SK-N-SH (cell line): ENCODE data around the gene TCF7L2. TPM values are rescaled to one million over a fixed set of nuclear protein-coding genes. Genes with fewer than 3 reads are reported as not detected.

Experiments
- CTCF ChIA-PET: fragments of 300-600, 350-600 bp; formaldehyde crosslinking; extraction: SDS; loops from one replicate; lab custom pipeline; 2021; lab: Yijun Ruan, JAX
- POLR2A ChIA-PET: fragments of 350-600 bp; sonication (Branson Sonifier 250); formaldehyde crosslinking; extraction: SDS; loops from one replicate; lab custom pipeline; 2020; ENCODE audit warnings: antibody characterized with exemption, inconsistent platforms; lab: Yijun Ruan, JAX
- DNase-seq: peaks from one replicate; pipeline ENCODE4 v3.0.0; 2012
- H2AFZ ChIP-seq: fragments of 200-600 bp; sonication (generic); 2 replicates; pipeline ENCODE4 v1.8.1; 2016; ENCODE audit warnings: antibody characterized with exemption, mild to moderate bottlenecking, low read depth
- H3F3A ChIP-seq: fragments of 200-600 bp; sonication (generic); replicated peaks from 2 replicates; pipeline ENCODE3; 2016; ENCODE audit warnings: antibody characterized with exemption, mild to moderate bottlenecking; ENCODE audit not compliant: insufficient read depth
- H3K27ac ChIP-seq, 2 experiments: fragments of 200-500 bp in 1 of 2; fragments of 200-600 bp in 1 of 2; sonication (Bioruptor generic) in 1 of 2; sonication (generic), shearing (Covaris generic) in 1 of 2; 2 replicates each; pipeline versions ENCODE4 v1.5.1 to v1.6.1; 2014 to 2016; ENCODE audit warnings: low read depth in 2 of 2, inconsistent platforms in 1 of 2, low read length in 1 of 2, mild to moderate bottlenecking in 1 of 2, mixed read lengths in 1 of 2
- H3K27me3 ChIP-seq: fragments of 200-600 bp; sonication (generic), shearing (Covaris generic); 2 replicates; pipeline ENCODE4 v1.6.1; 2016; ENCODE audit warnings: mixed run types; ENCODE audit not compliant: insufficient read depth
- H3K36me3 ChIP-seq, 2 experiments: fragments of 200-500 bp in 1 of 2; fragments of 200-600 bp in 1 of 2; sonication (Bioruptor generic) in 1 of 2; sonication (generic) in 1 of 2; replicated peaks in 1 of 2; 2 replicates each; pipeline versions ENCODE3 to v1.5.1; 2014 to 2016; ENCODE audit warnings: low read length in 1 of 2, mild to moderate bottlenecking in 1 of 2; ENCODE audit not compliant: insufficient read depth in 2 of 2, control insufficient read depth in 1 of 2
- H3K4me1 ChIP-seq, 2 experiments: fragments of 200-500 bp in 1 of 2; fragments of 200-600 bp in 1 of 2; sonication (Bioruptor generic) in 1 of 2; sonication (generic), shearing (Covaris generic) in 1 of 2; 2 replicates each; pipeline versions ENCODE4 v1.5.1 to v1.6.1; 2014 to 2016; ENCODE audit warnings: low read depth in 1 of 2, low read length in 1 of 2, mixed run types in 1 of 2; ENCODE audit not compliant: insufficient read depth in 2 of 2, control insufficient read depth in 1 of 2
- H3K4me2 ChIP-seq: fragments of 200-600 bp; sonication (generic), shearing (Covaris generic); 2 replicates; pipeline ENCODE4 v1.6.1; 2017; ENCODE audit warnings: mixed run types
- H3K4me3 ChIP-seq, 2 experiments: fragments of 200-500 bp in 1 of 2; fragments of 200-600 bp in 1 of 2; sonication (Bioruptor generic) in 1 of 2; sonication (generic), shearing (Covaris generic) in 1 of 2; 2 replicates each; pipeline versions ENCODE4 v1.5.1 to v1.8.1; 2014 to 2016; ENCODE audit warnings: low read depth in 2 of 2, inconsistent platforms in 1 of 2, low read length in 1 of 2, mild to moderate bottlenecking in 1 of 2, mixed read lengths in 1 of 2, moderate library complexity in 1 of 2
- H3K79me2 ChIP-seq: fragments of 200-600 bp; sonication (generic); 2 replicates; pipeline ENCODE4 v1.8.1; 2017; ENCODE audit warnings: mild to moderate bottlenecking; ENCODE audit not compliant: insufficient read depth
- H3K9ac ChIP-seq: fragments of 200-600 bp; sonication (generic); 2 replicates; pipeline ENCODE4 v1.6.1; 2017; ENCODE audit warnings: mixed run types
- H3K9me2 ChIP-seq: fragments of 200-600 bp; sonication (generic); 2 replicates; pipeline ENCODE4 v1.6.1; 2017; ENCODE audit warnings: mixed run types
- H3K9me3 ChIP-seq: fragments of 200-600 bp; sonication (generic); 2 replicates; pipeline ENCODE4 v1.6.1; 2017; ENCODE audit warnings: mixed run types, mild to moderate bottlenecking, moderate library complexity
- H4K20me1 ChIP-seq: fragments of 200-600 bp; sonication (generic); 2 replicates; pipeline ENCODE4 v1.6.1; 2017; ENCODE audit warnings: mild to moderate bottlenecking, mixed run types; ENCODE audit not compliant: insufficient read depth
- CHD2 ChIP-seq: fragments of 150-350 bp; IDR thresholded peaks from 2 replicates; pipeline ENCODE4 v1.6.1; 2018; ENCODE audit warnings: low read length; ENCODE audit not compliant: partially characterized antibody
- FOSL2 ChIP-seq: IDR thresholded peaks from 2 replicates; pipeline ENCODE4 v1.4.0; 2012; ENCODE audit warnings: low read depth, mild to moderate bottlenecking, moderate library complexity, borderline replicate concordance
- FOXM1 ChIP-seq: IDR thresholded peaks from 2 replicates; pipeline ENCODE4 v1.4.0; 2012; ENCODE audit warnings: low read depth, mild to moderate bottlenecking
- NFIC ChIP-seq: IDR thresholded peaks from 2 replicates; pipeline ENCODE4 v1.4.0; 2012; ENCODE audit warnings: borderline replicate concordance
- RXRA ChIP-seq: IDR thresholded peaks from 2 replicates; pipeline ENCODE4 v1.4.0; 2012; ENCODE audit warnings: low read depth, mild to moderate bottlenecking, borderline replicate concordance
- SMC3 ChIP-seq: IDR thresholded peaks from 2 replicates; pipeline ENCODE4 v1.6.1; 2012; ENCODE audit warnings: low read depth, low read length, improper control_type of control experiment
- TAF1 ChIP-seq: IDR thresholded peaks from 2 replicates; pipeline ENCODE4 v1.6.1; 2012; ENCODE audit warnings: low read depth, mild to moderate bottlenecking, low read length, moderate library complexity, borderline replicate concordance
- TCF12 ChIP-seq: IDR thresholded peaks from 2 replicates; pipeline ENCODE4 v1.4.0; 2012
- WGBS: methylation state at CpG from one replicate; pipeline ENCODE4 v1.1.6; 2017; ENCODE audit warnings: low lambda C conversion rate; 5-methylcytosine and 5-hydroxymethylcytosine counted together
- polyA plus RNA-seq, 3 experiments: library from polyadenylated mRNA; depleted of rRNA; stranded (reverse); fragments of >200 nt; gene quantifications; 2 replicates each; pipeline ENCODE4 v1.2.3, GENCODE V29; 2012
- TF ChIP-seq, protein P1 (sequence below): IDR thresholded peaks from 2 replicates; pipeline ENCODE4; 2012

The TCF7L2 gene
- polyA plus RNA-seq, 1 of the 3 experiments (the other 2 are of a cell fraction), result 10.2 TPM

DNA sequence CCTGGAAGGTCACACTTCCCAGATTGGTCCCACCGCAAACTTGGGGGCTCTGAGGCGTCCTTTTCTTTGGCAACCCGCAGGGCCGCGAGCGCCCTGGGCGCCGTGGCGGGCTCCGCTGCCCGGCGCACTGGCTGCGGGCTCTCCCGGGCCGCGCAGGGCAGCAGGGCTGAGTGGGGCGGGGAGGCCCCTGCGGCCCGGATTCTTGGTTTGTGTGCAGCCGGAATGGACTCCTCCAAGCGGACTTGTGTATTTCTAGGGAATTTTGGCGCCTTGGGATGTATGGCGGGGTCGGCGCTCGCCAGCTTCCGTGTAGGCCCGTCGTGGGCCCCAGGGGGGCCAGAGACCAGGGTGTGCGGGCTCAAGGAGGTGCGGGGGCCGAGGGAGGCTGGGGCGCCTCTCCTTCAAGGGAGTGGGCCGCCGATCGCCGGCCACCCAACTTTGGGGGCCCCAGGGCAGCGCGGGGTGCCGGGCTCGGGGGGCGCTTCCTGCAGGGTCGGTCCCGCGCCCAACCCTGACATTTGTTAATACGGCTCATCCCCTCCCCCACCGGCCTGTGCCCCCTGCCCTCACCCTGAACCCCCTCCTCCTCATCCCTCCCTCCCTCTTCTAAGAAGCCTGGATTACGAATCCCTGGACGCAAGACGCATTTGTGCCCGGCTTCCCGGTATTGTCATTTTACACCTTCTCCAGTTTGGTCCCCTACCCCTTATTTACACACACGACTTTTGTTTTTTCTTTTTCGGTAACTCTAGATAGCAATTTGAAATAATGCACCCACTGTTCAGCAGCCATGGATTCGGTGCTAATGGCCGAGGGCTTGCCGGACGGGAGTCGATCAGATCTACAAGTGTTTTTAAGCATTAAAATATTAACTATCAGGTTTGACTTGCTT is 2.5 kb downstream of the TCF7L2 start:
- Histone ChIP-seq H3K4me3 (peak overlapping the region; percentile 67 to 72), H3F3A (peaks cover 45% of the 10 kb centered on the region), H3K4me1 (peaks cover 16 to 43% of the 10 kb centered on the region in 2 experiments), H3K27me3 (no peaks in the 10 kb centered on the region), H3K4me2 (peak overlapping the region; percentile 77), H3K79me2 (peaks cover 69% of the 10 kb centered on the region), H2AFZ (no peak overlapping the region), H3K9me2 (no peaks in the 10 kb centered on the region), H3K36me3 (peaks cover 0 to 4% of the 10 kb centered on the region in 2 experiments), H3K27ac (peak overlapping the region in 1 of 2 experiments; percentile 81; a peak in 2 of 4 replicates), H3K9ac (peak overlapping the region; percentile 88; the same call in 1 of the 2 replicates), H4K20me1 (no peaks in the 10 kb centered on the region), H3K9me3 (no peaks in the 10 kb centered on the region)
- no peak for TF ChIP-seq FOSL2
- 85% methylated on average over 42 of the region's 59 CpGs for WGBS
- CTCF ChIA-PET, result no interaction called here
- DNase-seq, result peak; percentile 17
- POLR2A ChIA-PET, result no interaction called here

DNA sequence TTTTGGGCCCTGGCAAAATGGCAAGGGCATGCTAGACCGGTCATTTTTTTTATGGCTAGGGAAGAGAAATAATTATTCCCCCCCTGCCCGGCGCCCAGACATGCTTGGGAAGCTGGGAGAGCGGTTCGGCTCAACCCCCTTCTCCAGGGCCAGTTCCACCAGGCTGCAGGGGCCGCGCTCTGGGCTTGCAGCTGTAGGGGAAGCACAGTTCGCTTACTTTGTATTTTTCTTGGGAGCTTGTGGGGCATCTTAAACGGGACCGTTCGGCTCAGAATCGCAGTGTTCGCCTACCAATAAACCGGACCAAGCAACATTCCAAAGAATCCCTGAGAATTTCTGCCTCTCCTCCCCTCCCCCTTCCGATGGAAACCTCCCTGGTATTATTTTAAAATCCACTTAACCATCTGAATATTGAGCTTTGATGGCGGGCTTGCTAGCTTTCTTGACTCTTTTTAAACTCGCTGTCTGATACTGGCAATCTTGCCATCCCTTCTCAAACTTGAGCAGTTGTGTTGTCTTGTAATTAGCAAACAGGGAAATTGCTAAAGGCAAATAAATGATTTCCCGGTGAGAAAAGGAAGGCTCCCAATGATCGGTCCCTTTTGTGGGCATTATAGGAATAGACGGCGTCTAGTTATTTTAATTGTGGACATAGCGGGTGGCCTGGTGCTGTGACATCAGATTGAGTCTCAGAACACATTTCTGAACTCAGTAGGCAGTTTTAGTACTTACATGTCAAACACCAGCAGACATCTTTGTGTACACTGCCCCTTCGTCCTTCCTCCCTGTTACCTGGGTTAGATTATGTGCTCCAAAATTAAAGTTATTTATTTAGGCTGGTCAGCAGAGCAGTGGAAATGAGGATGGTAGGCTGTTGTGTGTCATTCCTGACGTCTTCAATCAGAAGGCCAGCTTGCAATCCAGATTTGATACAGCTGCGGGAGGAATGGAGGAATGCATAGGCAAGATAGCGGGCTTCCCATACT is 3.4 kb downstream of the TCF7L2 start:
- Histone ChIP-seq H3K9me2 (no peaks in the 10 kb centered on the region), H4K20me1 (no peaks in the 10 kb centered on the region), H3K27ac (peak overlapping the region in 1 of 2 experiments; percentile 19; a peak in 2 of 4 replicates), H3F3A (peaks cover 43% of the 10 kb centered on the region), H2AFZ (no peak overlapping the region), H3K9ac (no peak overlapping the region), H3K79me2 (peaks cover 72% of the 10 kb centered on the region), H3K4me1 (peaks cover 23 to 51% of the 10 kb centered on the region in 2 experiments), H3K27me3 (no peaks in the 10 kb centered on the region), H3K4me2 (peak overlapping the region; percentile 77; the same call in 1 of the 2 replicates), H3K9me3 (no peaks in the 10 kb centered on the region), H3K36me3 (peaks cover 0 to 4% of the 10 kb centered on the region in 2 experiments), H3K4me3 (no peak overlapping the region; a peak in 2 of 4 replicates)
- no peak for DNase-seq
- 81% methylated on average over 25 of the region's 26 CpGs for WGBS
- POLR2A ChIA-PET, result no interaction called here
- CTCF ChIA-PET, result no interaction called here
- TF ChIP-seq CHD2 (no peak), TCF12 (peak; percentile 37)
- TF ChIP-seq, protein P1, sequence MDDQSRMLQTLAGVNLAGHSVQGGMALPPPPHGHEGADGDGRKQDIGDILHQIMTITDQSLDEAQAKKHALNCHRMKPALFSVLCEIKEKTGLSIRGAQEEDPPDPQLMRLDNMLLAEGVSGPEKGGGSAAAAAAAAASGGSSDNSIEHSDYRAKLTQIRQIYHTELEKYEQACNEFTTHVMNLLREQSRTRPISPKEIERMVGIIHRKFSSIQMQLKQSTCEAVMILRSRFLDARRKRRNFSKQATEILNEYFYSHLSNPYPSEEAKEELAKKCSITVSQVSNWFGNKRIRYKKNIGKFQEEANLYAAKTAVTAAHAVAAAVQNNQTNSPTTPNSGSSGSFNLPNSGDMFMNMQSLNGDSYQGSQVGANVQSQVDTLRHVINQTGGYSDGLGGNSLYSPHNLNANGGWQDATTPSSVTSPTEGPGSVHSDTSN, result peak; percentile 12; the same call in 1 of the 2 replicates

DNA sequence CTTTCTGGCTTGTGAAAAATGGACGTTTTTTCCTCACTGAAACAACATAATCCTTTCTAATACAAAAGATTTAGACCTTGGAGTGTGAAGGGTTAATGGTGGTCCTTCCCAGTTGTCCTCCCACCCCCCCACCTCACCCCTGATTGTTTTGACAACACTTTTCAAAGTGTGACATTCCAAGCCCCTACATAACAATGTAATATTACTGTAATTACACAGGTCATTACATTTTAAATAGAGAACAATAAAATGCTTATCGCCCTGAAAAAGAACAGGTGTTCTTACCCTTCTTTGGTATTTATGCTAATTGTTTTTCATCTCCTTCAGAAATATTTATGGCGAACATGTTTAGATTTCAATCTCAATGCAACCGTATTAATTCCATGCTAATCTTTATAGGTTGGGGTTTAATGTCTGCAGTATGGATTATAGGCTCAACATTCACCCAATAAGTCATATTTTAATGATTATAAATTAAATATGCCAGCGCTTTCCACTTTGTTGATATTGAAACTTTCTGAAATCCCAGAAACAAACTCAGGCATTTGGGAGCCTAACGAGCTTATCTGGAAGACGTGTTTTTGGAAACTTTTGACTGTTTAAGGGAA is 5.0 kb downstream of the TCF7L2 start:
- H3K27me3 ChIP-seq, result no peaks in the 10 kb centered on the region
- no peaks in the 10 kb centered on the region for H3K9me3 ChIP-seq
- peaks cover 54% of the 10 kb centered on the region for H3F3A ChIP-seq
- TF ChIP-seq FOXM1 (no peak), NFIC (no peak), RXRA (no peak), TAF1 (no peak), TCF12 (no peak), SMC3 (no peak)
- TF ChIP-seq, protein P1, result no peak
- peaks cover 0 to 4% of the 10 kb centered on the region in 2 experiments for H3K36me3 ChIP-seq
- 68% methylated on average over 7 of the region's 7 CpGs for WGBS
- DNase-seq, result no peak
- ChIA-PET CTCF (no interaction called here), POLR2A (no interaction called here)
- H3K4me3 ChIP-seq, result no peak overlapping the region
- H3K4me1 ChIP-seq, result peaks cover 25 to 65% of the 10 kb centered on the region in 2 experiments
- no peaks in the 10 kb centered on the region for H4K20me1 ChIP-seq
- H3K9ac ChIP-seq, result peak overlapping the region; percentile 10; the same call in 1 of the 2 replicates
- no peaks in the 10 kb centered on the region for H3K9me2 ChIP-seq
- H2AFZ ChIP-seq, result no peak overlapping the region
- peak overlapping the region; percentile 72 for H3K4me2 ChIP-seq
- H3K27ac ChIP-seq, result peak overlapping the region in 1 of 2 experiments; percentile 93; a peak in 3 of 4 replicates
- H3K79me2 ChIP-seq, result peaks cover 87% of the 10 kb centered on the region
